Measurements from ENCODE around the gene CITED2. TPM values are rescaled to one million over a fixed set of nuclear protein-coding genes. Genes with fewer than 3 reads are reported as not detected.
A peak's percentile ranks its signal among the peaks of the same experiment; 100 is the strongest.

The CITED2 gene
- total and polyA plus RNA-seq, 2 of the 8 experiments (the other 6 are each of a cell fraction or from before 2014, with no cell fraction given), result 89.1 to 115 TPM

- H3K36me3 ChIP-seq (ENCODE audit: control insufficient read depth in 2 of 4, insufficient read depth in 4 of 4, low read length in 3 of 4), result no peaks in the 10 kb centered on the region
- H3K4ac ChIP-seq (replicated peaks; ENCODE audit: insufficient read length, low read depth, low read length), result no peak overlapping the region
- 84% methylated on average over 21 of the region's 21 CpGs; no CpG with 5 or more reads in 1 of the 2 experiments for WGBS, 2 experiments (ENCODE audit: extremely low coverage in 1 of 2, insufficient coverage in 1 of 2, insufficient read length in 1 of 2, insufficient replicate concordance in 2 of 2, low coverage in 1 of 2, low lambda C conversion rate in 2 of 2, missing lambda C conversion rate in 1 of 2)
- H2BK15ac ChIP-seq (ENCODE audit: low read length), result no peak overlapping the region
- FAIRE-seq (no peak), DNase-seq (ENCODE audit: low read depth in 1 of 2, low spot score in 2 of 2) (peak in 1 of 2 experiments; percentile 56)
- peak overlapping the region; percentile 66; the same call in 1 of the 2 replicates for H2BK5ac ChIP-seq (ENCODE audit: low read depth, low read length)
- no peak overlapping the region for H4K91ac ChIP-seq (replicated peaks; ENCODE audit: insufficient read length, low read length)
- no peak overlapping the region for H3K14ac ChIP-seq (ENCODE audit: insufficient read length)
- ChIA-PET CTCF (ENCODE audit: partially characterized antibody) (interaction anchor here (0.6 to 2.3 kb wide), 5 partner anchors 17 to 161 kb away, joined by 3 to 7 read pairs (median 3); no protein-coding TSS in a partner anchor), POLR2A (ENCODE audit: partially characterized antibody) (interaction anchor here (2.3 kb wide), 1 partner anchor 10 kb away, joined by 13 read pairs; no protein-coding TSS in a partner anchor)
- H3K27me3 ChIP-seq (replicated peaks in 1 of 4; ENCODE audit: control insufficient read depth in 3 of 4, extremely low read depth in 1 of 4, insufficient read depth in 3 of 4, low read length in 3 of 4), result no peaks in the 10 kb centered on the region
- peak overlapping the region; percentile 16; the same call in 1 of the 2 replicates for H2AFZ ChIP-seq (ENCODE audit: low read length)
- H3K9me3 ChIP-seq (ENCODE audit: insufficient read depth in 2 of 2, low read depth in 1 of 2, low read length in 1 of 2), result no peaks in the 10 kb centered on the region
- H3K56ac ChIP-seq (replicated peaks; ENCODE audit: insufficient read length, low read depth, low read length), result no peak overlapping the region
- H4K8ac ChIP-seq (ENCODE audit: extremely low read depth, insufficient read depth, low read length), result no peak overlapping the region
- 0 out of 2 replicates have a peak, but pooled peaks cover 2% of the 10 kb centered on the region for H3K23me2 ChIP-seq (ENCODE audit: low read depth, low read length)
- 0 out of 2 replicates have a peak overlapping the region, but pooled peaks have one; percentile 32 for H2BK20ac ChIP-seq (ENCODE audit: low read length)
- no peaks in the 10 kb centered on the region for H3K79me1 ChIP-seq (ENCODE audit: low read depth, low read length)
- H4K20me1 ChIP-seq (replicated peaks in 1 of 2; ENCODE audit: control insufficient read depth in 1 of 2, insufficient read depth in 2 of 2, low read length in 2 of 2), result no peaks in the 10 kb centered on the region
- H4K5ac ChIP-seq (ENCODE audit: insufficient read length, low read depth, low read length), result no peak overlapping the region
- peak overlapping the region; percentile 71 for H3K18ac ChIP-seq (ENCODE audit: extremely low read depth, low read length)
- no peak overlapping the region for H3K4me3 ChIP-seq (ENCODE audit: extremely low read depth in 1 of 4, insufficient read depth in 2 of 4, low read depth in 3 of 4, low read length in 4 of 4)
- peak overlapping the region; percentile 29 to 37; a peak in 2 of 4 replicates for H3K4me2 ChIP-seq (ENCODE audit: insufficient read depth in 1 of 2, low read depth in 2 of 2, low read length in 2 of 2)
- H3K9ac ChIP-seq (replicated peaks in 1 of 4; ENCODE audit: extremely low read depth in 1 of 4, low read depth in 3 of 4, low read length in 3 of 4), result no peak overlapping the region
- peaks cover 0 to 4% (median 2%) of the 10 kb centered on the region in 4 experiments; a peak in 3 of 7 replicates for H3K4me1 ChIP-seq (replicated peaks in 1 of 4; ENCODE audit: control insufficient read depth in 3 of 4, insufficient read depth in 4 of 4, low read length in 3 of 4)
- no peak overlapping the region for H2BK120ac ChIP-seq (replicated peaks; ENCODE audit: low read depth, low read length)
- no peak overlapping the region for H2AK5ac ChIP-seq (ENCODE audit: low read depth, low read length)
- H3K23ac ChIP-seq (ENCODE audit: insufficient read length), result no peak overlapping the region
- H2BK12ac ChIP-seq (ENCODE audit: low read depth, low read length), result peak overlapping the region; percentile 92
- H3K79me2 ChIP-seq (ENCODE audit: control insufficient read depth in 1 of 2, insufficient read depth in 2 of 2, low read length in 2 of 2), result no peaks in the 10 kb centered on the region
- H3K27ac ChIP-seq (ENCODE audit: low read depth, low read length), result no peak overlapping the region
- no peak for TF ChIP-seq SUZ12 (IDR thresholded peaks at IDR 0.05; ENCODE audit: low read length)
- TF ChIP-seq ASH2L (IDR thresholded peaks at IDR 0.05; ENCODE audit: low read length), result peak; percentile 59
- 0 out of 2 replicates have a peak, but pooled peaks have one; percentile 37 for TF ChIP-seq RBBP5 (IDR thresholded peaks at IDR 0.05; ENCODE audit: borderline replicate concordance, low read depth, low read length)
- TF ChIP-seq RAD21 (IDR thresholded peaks at IDR 0.05 in 1 of 2, conservative IDR thresholded peaks at IDR 0.05 in 1 of 2; ENCODE audit: low read depth in 2 of 2, low read length in 2 of 2), result no peak
- no peak for TF ChIP-seq NRF1 (IDR thresholded peaks at IDR 0.05; ENCODE audit: low read depth, low read length)
- no peak for TF ChIP-seq KDM5A (IDR thresholded peaks at IDR 0.05; ENCODE audit: low read length)
- TF ChIP-seq GTF2F1 (IDR thresholded peaks at IDR 0.05; ENCODE audit: borderline replicate concordance, low read depth, low read length), result no peak
- TF ChIP-seq EGR1 (IDR thresholded peaks at IDR 0.05; ENCODE audit: borderline replicate concordance, low read depth, low read length), result no peak
- TF ChIP-seq SP1 (IDR thresholded peaks at IDR 0.05; ENCODE audit: low read depth, low read length), result peak; percentile 53
- no peak for TF ChIP-seq JUN (IDR thresholded peaks at IDR 0.05; ENCODE audit: low read depth, low read length)
- TF ChIP-seq EP300 (IDR thresholded peaks at IDR 0.05; ENCODE audit: borderline replicate concordance in 1 of 2, low read depth in 2 of 2, low read length in 2 of 2), result 0 out of 3 replicates have a peak, but pooled peaks of 1 of the 2 experiments have one; percentile 20
These were observed 50.7 kb downstream of the CITED2 start for GRCh38 chr6:139323511-139324300.
